Smooth muscle cell (in vitro differentiated cells): Measurements from ENCODE around the gene TMEM89. TPM values are rescaled to one million over a fixed set of nuclear protein-coding genes. Genes with fewer than 3 reads are reported as not detected.

Source experiments
- DNase-seq: peaks from one replicate; lab custom pipeline; 2025; ENCODE audit not compliant: unreplicated experiment; lab: John Stamatoyannopoulos, UW
- H2AFZ ChIP-seq: fragments of 200-600 bp; sonication (generic); 2 replicates; pipeline ENCODE4 v1.6.0; 2016; ENCODE audit warnings: antibody characterized with exemption, low read depth, mild to moderate bottlenecking
- H3F3A ChIP-seq: fragments of 200-600 bp; sonication (generic); 2 replicates; pipeline ENCODE4 v1.6.0; 2017; ENCODE audit warnings: antibody characterized with exemption, low read depth
- H3K27ac ChIP-seq: fragments of 200-600 bp; sonication (generic); 2 replicates; pipeline ENCODE4 v1.5.1; 2016; ENCODE audit warnings: low read depth, mild to moderate bottlenecking
- H3K27me3 ChIP-seq: fragments of 200-600 bp; sonication (generic); 2 replicates; pipeline ENCODE4 v1.6.1; 2016; ENCODE audit warnings: low read depth, mild to moderate bottlenecking
- H3K36me3 ChIP-seq: fragments of 200-600 bp; sonication (generic); 2 replicates; pipeline ENCODE4 v1.5.1; 2016; ENCODE audit warnings: low read depth
- H3K4me1 ChIP-seq: fragments of 200-600 bp; sonication (generic); 2 replicates; pipeline ENCODE4 v1.5.1; 2016; ENCODE audit warnings: low read depth
- H3K4me2 ChIP-seq: fragments of 200-600 bp; sonication (generic); 2 replicates; pipeline ENCODE4 v1.6.0; 2016; ENCODE audit warnings: mild to moderate bottlenecking
- H3K4me3 ChIP-seq: fragments of 200-600 bp; sonication (generic); 2 replicates; pipeline ENCODE4 v1.5.1; 2016; ENCODE audit warnings: mild to moderate bottlenecking
- H3K79me2 ChIP-seq: fragments of 200-600 bp; sonication (generic); 2 replicates; pipeline ENCODE4 v1.6.0; 2016; ENCODE audit warnings: low read depth, mild to moderate bottlenecking
- H3K9ac ChIP-seq: fragments of 200-600 bp; sonication (generic); 2 replicates; pipeline ENCODE4 v1.6.0; 2016; ENCODE audit warnings: low read depth
- H3K9me3 ChIP-seq: fragments of 200-600 bp; sonication (generic); replicated peaks from 2 replicates; pipeline ENCODE4 v1.5.1; 2016; ENCODE audit warnings: low read depth
- H4K20me1 ChIP-seq: fragments of 200-600 bp; sonication (generic); 2 replicates; pipeline ENCODE4 v1.6.0; 2016; ENCODE audit warnings: low read depth
- WGBS: methylation state at CpG from one replicate; pipeline ENCODE4 v1.1.7; 2016; ENCODE audit warnings: low lambda C conversion rate; 5-methylcytosine and 5-hydroxymethylcytosine counted together
- polyA plus RNA-seq: library from polyadenylated mRNA; unstranded; fragments of >200 nt; fragmentation: Nextera tagmentation; extraction: Ambion mirVana; gene quantifications from 2 replicates; pipeline ENCODE4 v1.2.1, GENCODE V29; 2016
- total RNA-seq: library from RNA; depleted of rRNA; stranded (reverse); fragments of >200 nt; gene quantifications from 2 replicates; pipeline ENCODE4 v1.2.3, GENCODE V29; 2014
- TF ChIP-seq, protein P1 (sequence below): fragments of 200-600 bp; sonication (generic); IDR thresholded peaks from 2 replicates; pipeline ENCODE4 v1.5.1; 2017; ENCODE audit warnings: borderline replicate concordance, mild to moderate bottlenecking, antibody characterized with exemption; ENCODE audit not compliant: insufficient read depth, poor library complexity, severe bottlenecking

Gene TMEM89
- total and polyA plus RNA-seq, 2 experiments from 2014 or later, result 0.25 TPM; not detected in 1

- H3K27ac ChIP-seq, result no peak overlapping the region
- H3K36me3 ChIP-seq, result no peaks in the 10 kb centered on the region
- no peaks in the 10 kb centered on the region for H3K27me3 ChIP-seq
- no peak for DNase-seq
- no peak overlapping the region for H3K4me3 ChIP-seq
- TF ChIP-seq, protein P1, sequence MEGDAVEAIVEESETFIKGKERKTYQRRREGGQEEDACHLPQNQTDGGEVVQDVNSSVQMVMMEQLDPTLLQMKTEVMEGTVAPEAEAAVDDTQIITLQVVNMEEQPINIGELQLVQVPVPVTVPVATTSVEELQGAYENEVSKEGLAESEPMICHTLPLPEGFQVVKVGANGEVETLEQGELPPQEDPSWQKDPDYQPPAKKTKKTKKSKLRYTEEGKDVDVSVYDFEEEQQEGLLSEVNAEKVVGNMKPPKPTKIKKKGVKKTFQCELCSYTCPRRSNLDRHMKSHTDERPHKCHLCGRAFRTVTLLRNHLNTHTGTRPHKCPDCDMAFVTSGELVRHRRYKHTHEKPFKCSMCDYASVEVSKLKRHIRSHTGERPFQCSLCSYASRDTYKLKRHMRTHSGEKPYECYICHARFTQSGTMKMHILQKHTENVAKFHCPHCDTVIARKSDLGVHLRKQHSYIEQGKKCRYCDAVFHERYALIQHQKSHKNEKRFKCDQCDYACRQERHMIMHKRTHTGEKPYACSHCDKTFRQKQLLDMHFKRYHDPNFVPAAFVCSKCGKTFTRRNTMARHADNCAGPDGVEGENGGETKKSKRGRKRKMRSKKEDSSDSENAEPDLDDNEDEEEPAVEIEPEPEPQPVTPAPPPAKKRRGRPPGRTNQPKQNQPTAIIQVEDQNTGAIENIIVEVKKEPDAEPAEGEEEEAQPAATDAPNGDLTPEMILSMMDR, result no peak
- 95% methylated on average over 12 of the region's 12 CpGs for WGBS
- no peaks in the 10 kb centered on the region for H3K79me2 ChIP-seq
- H3K9me3 ChIP-seq, result no peaks in the 10 kb centered on the region
- no peak overlapping the region for H2AFZ ChIP-seq
- H3K9ac ChIP-seq, result no peak overlapping the region
- H3F3A ChIP-seq, result no peaks in the 10 kb centered on the region
- no peaks in the 10 kb centered on the region for H3K4me1 ChIP-seq
- H4K20me1 ChIP-seq, result no peaks in the 10 kb centered on the region
- no peak overlapping the region for H3K4me2 ChIP-seq
Measured at GRCh38 chr3:48642605-48643004, 21.0 kb upstream of the TMEM89 start.

DNA sequence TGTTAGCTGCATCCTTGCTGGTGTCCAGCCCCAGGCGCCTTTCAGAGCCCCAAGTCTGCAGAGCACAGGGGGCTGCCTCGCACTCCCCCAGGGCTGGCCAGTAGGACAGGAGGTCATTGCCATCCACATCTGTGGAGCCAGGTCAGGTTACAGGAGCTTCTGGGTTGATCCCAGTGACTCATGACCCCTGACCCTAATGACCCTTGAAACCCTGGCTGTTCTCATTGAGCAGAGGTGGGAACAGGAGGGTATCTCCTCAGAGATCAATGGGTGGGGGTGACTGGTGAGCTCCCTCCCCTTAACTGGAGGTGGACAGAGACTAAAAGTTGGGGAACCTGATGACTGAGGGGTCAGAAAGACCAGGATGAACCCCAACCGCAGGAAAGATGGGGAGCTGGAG is 19.8 kb upstream of the TMEM89 start:
- H3K9ac ChIP-seq, result no peak overlapping the region
- no peaks in the 10 kb centered on the region for H3K9me3 ChIP-seq
- H3K27ac ChIP-seq, result no peak overlapping the region
- no peak for DNase-seq
- no peaks in the 10 kb centered on the region for H3K79me2 ChIP-seq
- H3K4me3 ChIP-seq, result no peak overlapping the region
- no peak overlapping the region for H3K4me2 ChIP-seq
- no peaks in the 10 kb centered on the region for H3K27me3 ChIP-seq
- H2AFZ ChIP-seq, result no peak overlapping the region
- peaks cover 3% of the 10 kb centered on the region for H3K4me1 ChIP-seq
- H3K36me3 ChIP-seq, result no peaks in the 10 kb centered on the region
- no peaks in the 10 kb centered on the region for H3F3A ChIP-seq
- TF ChIP-seq, protein P1, result no peak
- WGBS, result 100% methylated on average over 3 of the region's 3 CpGs
- H4K20me1 ChIP-seq, result no peaks in the 10 kb centered on the region

GRCh38 chr3:48639944-48640606 is 18.5 kb upstream of the TMEM89 start:
- Histone ChIP-seq H3K9me3 (no peaks in the 10 kb centered on the region), H3K4me3 (no peak overlapping the region), H4K20me1 (no peaks in the 10 kb centered on the region), H3K27me3 (no peaks in the 10 kb centered on the region), H3K4me2 (no peak overlapping the region), H3K9ac (no peak overlapping the region), H3K27ac (no peak overlapping the region), H3K36me3 (no peaks in the 10 kb centered on the region), H3F3A (no peaks in the 10 kb centered on the region), H2AFZ (no peak overlapping the region), H3K4me1 (peaks cover 8% of the 10 kb centered on the region), H3K79me2 (no peaks in the 10 kb centered on the region)
- TF ChIP-seq, protein P1, result no peak
- no peak for DNase-seq
- 94% methylated on average over 29 of the region's 38 CpGs for WGBS

GRCh38 chr3:48637305-48637704 is 15.7 kb upstream of the TMEM89 start:
- Histone ChIP-seq H3K4me2 (no peak overlapping the region), H3K9me3 (no peaks in the 10 kb centered on the region), H3K27me3 (no peaks in the 10 kb centered on the region), H3K36me3 (no peaks in the 10 kb centered on the region), H3K4me3 (no peak overlapping the region), H4K20me1 (peaks cover 23% of the 10 kb centered on the region), H2AFZ (no peak overlapping the region), H3F3A (no peaks in the 10 kb centered on the region), H3K27ac (no peak overlapping the region), H3K79me2 (peaks cover 6% of the 10 kb centered on the region), H3K4me1 (peaks cover 8% of the 10 kb centered on the region), H3K9ac (no peak overlapping the region)
- no peak for DNase-seq
- WGBS, result 74% methylated on average over 6 of the region's 6 CpGs
- TF ChIP-seq, protein P1, result no peak
